Mesendoderm (in vitro differentiated cells): ENCODE results near the gene PDE4D.
A peak's percentile ranks its signal among the peaks of the same experiment; 100 is the strongest.

Source experiments
- DNase-seq: peaks from one replicate; pipeline ENCODE4 v3.0.0; 2013
- H2AK5ac ChIP-seq: 2 replicates; pipeline ENCODE4 v1.6.1; 2013; ENCODE audit warnings: low read length, inconsistent platforms
- H2BK120ac ChIP-seq: 2 replicates; pipeline ENCODE4 v1.6.1; 2013; ENCODE audit warnings: low read depth, mild to moderate bottlenecking, low read length, moderate library complexity, mixed read lengths
- H2BK15ac ChIP-seq: replicated peaks from 2 replicates; pipeline ENCODE4 v1.6.1; 2013; ENCODE audit warnings: low read depth, mild to moderate bottlenecking, moderate library complexity
- H2BK5ac ChIP-seq: 2 replicates; pipeline ENCODE4 v1.6.1; 2013; ENCODE audit warnings: low read length, inconsistent platforms
- H3K18ac ChIP-seq: 2 replicates; pipeline ENCODE4 v1.6.1; 2013; ENCODE audit warnings: mild to moderate bottlenecking, low read length, mixed read lengths
- H3K23ac ChIP-seq: one replicate; pipeline ENCODE4 v1.6.1; 2013; ENCODE audit warnings: low read length
- H3K27ac ChIP-seq: 2 replicates; pipeline ENCODE4 v1.5.1; 2013; ENCODE audit warnings: low read depth, mild to moderate bottlenecking, inconsistent platforms, low read length, moderate library complexity
- H3K27me3 ChIP-seq: 2 replicates; pipeline ENCODE4 v1.6.1; 2013; ENCODE audit warnings: low read length, control low read depth, mild to moderate bottlenecking, inconsistent platforms; ENCODE audit not compliant: insufficient read depth, poor library complexity
- H3K36me3 ChIP-seq: 2 replicates; pipeline ENCODE4 v1.6.1; 2013; ENCODE audit warnings: low read length, inconsistent platforms; ENCODE audit not compliant: control insufficient read depth, insufficient read depth
- H3K4ac ChIP-seq: one replicate; pipeline ENCODE4 v1.6.1; 2013; ENCODE audit warnings: low read depth, mild to moderate bottlenecking, low read length, moderate library complexity
- H3K4me1 ChIP-seq: 2 replicates; pipeline ENCODE4 v1.6.1; 2013; ENCODE audit warnings: low read depth, low read length, inconsistent platforms; ENCODE audit not compliant: control insufficient read depth
- H3K4me2 ChIP-seq: 2 replicates; pipeline ENCODE4 v1.6.1; 2013; ENCODE audit warnings: low read length
- H3K4me3 ChIP-seq: 2 replicates; pipeline ENCODE4 v1.5.1; 2013; ENCODE audit warnings: mild to moderate bottlenecking, low read length
- H3K56ac ChIP-seq: one replicate; pipeline ENCODE4 v1.6.1; 2013; ENCODE audit warnings: low read length
- H3K79me1 ChIP-seq: 2 replicates; pipeline ENCODE4 v1.6.1; 2013; ENCODE audit warnings: low read length, inconsistent platforms
- H3K79me2 ChIP-seq: 2 replicates; pipeline ENCODE4 v1.6.1; 2013; ENCODE audit warnings: mild to moderate bottlenecking, low read length; ENCODE audit not compliant: control insufficient read depth, insufficient read depth
- H3K9ac ChIP-seq: 2 replicates; pipeline ENCODE4 v1.6.1; 2013; ENCODE audit warnings: low read length, inconsistent platforms
- H4K5ac ChIP-seq: one replicate; pipeline ENCODE4 v1.6.1; 2013; ENCODE audit warnings: low read length
- H4K8ac ChIP-seq: one replicate; pipeline ENCODE4 v1.6.1; 2013; ENCODE audit warnings: low read depth, mild to moderate bottlenecking, control low read depth, low read length, moderate library complexity
- WGBS: extraction: QIAGEN DNeasy Blood & Tissue Kit; methylation state at CpG from one replicate; pipeline ENCODE4 v1.1.7; 2013; ENCODE audit warnings: low lambda C conversion rate, missing lambda C conversion rate; ENCODE audit not compliant: insufficient coverage; ENCODE audit errors: extremely low coverage; 5-methylcytosine and 5-hydroxymethylcytosine counted together

The PDE4D gene

GRCh38 chr5:59487772-59488729 is 405.5 kb downstream of the PDE4D start:
- Histone ChIP-seq H3K4me2 (no peak overlapping the region), H3K36me3 (no peaks in the 10 kb centered on the region), H3K27ac (no peak overlapping the region), H2BK15ac (no peak overlapping the region), H3K23ac (no peak overlapping the region), H2BK5ac (no peak overlapping the region), H3K79me2 (no peaks in the 10 kb centered on the region), H3K9ac (no peak overlapping the region), H3K27me3 (no peaks in the 10 kb centered on the region), H3K56ac (peak overlapping the region; percentile 63), H3K18ac (no peak overlapping the region), H3K4ac (no peak overlapping the region), H4K5ac (no peak overlapping the region), H4K8ac (no peak overlapping the region), H3K4me1 (peaks cover 4% of the 10 kb centered on the region), H2AK5ac (no peak overlapping the region), H3K4me3 (no peak overlapping the region), H3K79me1 (no peaks in the 10 kb centered on the region), H2BK120ac (no peak overlapping the region)
- DNase-seq: no peak
- WGBS: no CpG with 5 or more reads among the region's 7 CpGs

GRCh38 chr5:59487068-59487686 is 406.3 kb downstream of the PDE4D start:
- no peak overlapping the region for H4K8ac ChIP-seq
- WGBS: no CpG with 5 or more reads among the region's 5 CpGs
- H3K27ac ChIP-seq: no peak overlapping the region
- no peak overlapping the region for H3K4me3 ChIP-seq
- no peak overlapping the region for H3K18ac ChIP-seq
- no peak overlapping the region for H3K4me2 ChIP-seq
- no peak overlapping the region for H3K4ac ChIP-seq
- H2BK120ac ChIP-seq: no peak overlapping the region
- no peaks in the 10 kb centered on the region for H3K79me1 ChIP-seq
- H2BK15ac ChIP-seq: no peak overlapping the region
- H4K5ac ChIP-seq: no peak overlapping the region
- no peaks in the 10 kb centered on the region for H3K27me3 ChIP-seq
- H3K9ac ChIP-seq: no peak overlapping the region
- no peak overlapping the region for H3K23ac ChIP-seq
- no peaks in the 10 kb centered on the region for H3K36me3 ChIP-seq
- no peak overlapping the region for H2BK5ac ChIP-seq
- H3K56ac ChIP-seq: no peak overlapping the region
- no peaks in the 10 kb centered on the region for H3K79me2 ChIP-seq
- peaks cover 4% of the 10 kb centered on the region for H3K4me1 ChIP-seq
- no peak overlapping the region for H2AK5ac ChIP-seq
- DNase-seq: peak; percentile 57

- Histone ChIP-seq H3K79me2 (no peaks in the 10 kb centered on the region), H2AK5ac (no peak overlapping the region), H3K23ac (no peak overlapping the region), H3K27me3 (no peaks in the 10 kb centered on the region), H3K4ac (no peak overlapping the region), H3K79me1 (no peaks in the 10 kb centered on the region), H2BK120ac (no peak overlapping the region), H2BK15ac (no peak overlapping the region), H2BK5ac (no peak overlapping the region), H4K8ac (no peak overlapping the region), H3K27ac (no peak overlapping the region), H3K18ac (no peak overlapping the region), H3K56ac (no peak overlapping the region), H4K5ac (no peak overlapping the region), H3K4me2 (no peak overlapping the region), H3K4me1 (peaks cover 4% of the 10 kb centered on the region), H3K9ac (no peak overlapping the region), H3K36me3 (no peaks in the 10 kb centered on the region), H3K4me3 (no peak overlapping the region)
- no peak for DNase-seq
- no CpG with 5 or more reads among the region's 2 CpGs for WGBS
Measured at GRCh38 chr5:59486508-59486907, 407.0 kb downstream of the PDE4D start.

GRCh38 chr5:59485629-59486439 is 407.7 kb downstream of the PDE4D start:
- peak; percentile 67 for DNase-seq
- H3K4me3 ChIP-seq: no peak overlapping the region

GRCh38 chr5:59485107-59485506 is 408.4 kb downstream of the PDE4D start:
- DNase-seq: no peak
- no peak overlapping the region for H3K4me2 ChIP-seq
- no peak overlapping the region for H3K4ac ChIP-seq
- H3K18ac ChIP-seq: no peak overlapping the region
- H2BK15ac ChIP-seq: no peak overlapping the region
- H3K9ac ChIP-seq: no peak overlapping the region
- H3K27ac ChIP-seq: no peak overlapping the region
- no peaks in the 10 kb centered on the region for H3K36me3 ChIP-seq
- no peak overlapping the region for H2BK5ac ChIP-seq
- no peaks in the 10 kb centered on the region for H3K79me1 ChIP-seq
- H3K4me3 ChIP-seq: no peak overlapping the region
- H2AK5ac ChIP-seq: no peak overlapping the region
- no peaks in the 10 kb centered on the region for H3K79me2 ChIP-seq
- WGBS: no CpG with 5 or more reads among the region's 2 CpGs
- H2BK120ac ChIP-seq: no peak overlapping the region
- peaks cover 4% of the 10 kb centered on the region for H3K4me1 ChIP-seq
- H3K56ac ChIP-seq: no peak overlapping the region
- no peak overlapping the region for H4K5ac ChIP-seq
- H4K8ac ChIP-seq: no peak overlapping the region
- no peaks in the 10 kb centered on the region for H3K27me3 ChIP-seq
- H3K23ac ChIP-seq: no peak overlapping the region

More at GRCh38 chr5:59485629-59486439, 407.7 kb downstream of the PDE4D start:
- Histone ChIP-seq H3K18ac (no peak overlapping the region), H2AK5ac (no peak overlapping the region), H2BK5ac (no peak overlapping the region), H2BK120ac (no peak overlapping the region), H3K23ac (no peak overlapping the region), H4K8ac (no peak overlapping the region), H3K4me2 (no peak overlapping the region), H3K4me1 (peaks cover 4% of the 10 kb centered on the region), H3K79me2 (no peaks in the 10 kb centered on the region), H3K36me3 (no peaks in the 10 kb centered on the region), H3K56ac (no peak overlapping the region), H3K9ac (no peak overlapping the region), H2BK15ac (no peak overlapping the region), H3K4ac (no peak overlapping the region), H3K27me3 (no peaks in the 10 kb centered on the region), H3K79me1 (no peaks in the 10 kb centered on the region), H3K27ac (no peak overlapping the region), H4K5ac (no peak overlapping the region)
- no CpG with 5 or more reads among the region's 2 CpGs for WGBS
